ENCODE results near the gene ERCC2.
"Not testable (repeated sequence)": the region's sequence is repeated elsewhere in the genome, so short reads cannot be mapped to it uniquely, and the experiment has no call there.

Gene ERCC2

DNA sequence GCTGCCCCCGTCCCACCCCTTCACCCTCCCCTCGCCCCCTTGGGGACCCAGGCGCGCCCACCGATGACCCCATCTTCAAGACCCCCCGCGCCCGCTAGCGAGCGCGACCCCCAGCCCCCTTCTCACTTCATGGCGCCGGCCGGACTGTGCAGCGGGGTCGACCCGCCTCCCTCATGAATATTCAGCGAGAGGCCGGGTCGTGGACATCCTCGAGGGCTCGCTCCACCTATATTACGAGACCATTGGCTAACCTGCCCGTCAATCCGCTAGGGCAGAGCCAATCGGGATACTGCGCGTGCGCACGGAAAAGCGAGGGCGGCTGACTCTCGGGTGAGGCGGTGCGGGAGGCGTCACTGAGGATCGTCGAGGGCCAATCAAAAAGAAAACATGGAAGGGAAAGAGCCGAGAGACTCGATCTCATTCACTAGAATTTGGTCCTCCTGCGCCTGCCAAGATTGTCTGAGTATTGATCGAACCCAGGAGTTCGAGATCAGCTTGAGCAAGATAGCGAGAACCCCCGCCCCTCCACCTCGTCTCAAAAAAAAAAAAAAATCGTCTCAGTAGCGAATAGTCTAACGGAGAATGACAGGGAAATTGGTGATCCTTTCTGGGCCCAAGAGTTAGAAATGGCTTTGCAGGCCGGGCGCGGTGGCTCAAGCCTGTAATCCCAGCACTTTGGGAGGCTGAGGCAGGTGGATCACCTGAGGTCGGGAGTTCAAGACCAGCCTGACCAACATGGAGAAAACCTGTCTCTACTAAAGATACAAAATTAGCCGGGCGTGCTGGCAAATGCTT is at the start of gene ERCC2:
Gene ERCC2, minus strand, starts transcription at position 164 of the 795 bp plus-strand sequence. Its CDS starts 33 bp downstream, at position 131.
- DNase-seq (ENCODE audit: low read depth): peak; percentile 97

DNA sequence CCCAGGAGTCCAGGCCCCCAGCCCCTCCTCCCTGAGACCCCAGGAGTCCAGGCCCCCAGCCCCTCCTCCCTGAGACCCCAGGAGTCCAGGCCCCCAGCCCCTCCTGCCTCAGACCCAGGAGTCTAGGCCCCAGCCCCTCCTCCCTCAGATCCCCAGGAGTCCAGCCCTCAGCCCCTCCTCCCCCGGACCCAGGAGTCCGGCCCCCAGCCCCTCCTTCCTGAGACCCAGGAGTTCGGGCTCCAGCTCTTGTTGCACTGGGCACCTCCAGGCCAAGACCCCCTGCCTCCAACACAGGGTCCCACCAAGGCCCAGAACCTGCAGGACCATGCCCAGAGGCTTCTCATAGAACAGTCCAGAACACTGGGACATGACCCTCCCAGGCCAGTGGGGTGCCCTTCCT is 49.5 kb upstream of the ERCC2 start:
- no peak for DNase-seq (ENCODE audit: low read depth)

DNA sequence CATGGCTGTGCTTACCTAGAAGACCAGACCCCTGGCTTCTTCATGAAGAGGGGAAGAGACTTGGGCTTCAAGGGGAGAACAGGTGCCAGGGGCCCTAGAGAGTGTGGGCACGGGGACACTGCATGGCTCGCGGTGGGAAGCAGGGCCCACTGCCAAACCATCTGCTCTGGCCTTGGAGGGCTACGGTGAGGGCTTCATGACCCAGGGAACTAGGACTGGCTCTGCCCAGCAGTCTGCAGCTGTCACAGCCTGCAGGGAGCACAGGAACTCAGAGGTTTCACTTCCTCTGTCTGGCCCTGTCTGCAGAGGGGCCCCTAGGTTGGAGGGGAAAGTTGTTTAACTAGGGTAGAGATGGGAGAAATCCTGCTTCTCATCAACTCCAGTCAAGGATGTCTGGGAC is 49.0 kb upstream of the ERCC2 start:
- no peak for DNase-seq (ENCODE audit: low read depth)

DNA sequence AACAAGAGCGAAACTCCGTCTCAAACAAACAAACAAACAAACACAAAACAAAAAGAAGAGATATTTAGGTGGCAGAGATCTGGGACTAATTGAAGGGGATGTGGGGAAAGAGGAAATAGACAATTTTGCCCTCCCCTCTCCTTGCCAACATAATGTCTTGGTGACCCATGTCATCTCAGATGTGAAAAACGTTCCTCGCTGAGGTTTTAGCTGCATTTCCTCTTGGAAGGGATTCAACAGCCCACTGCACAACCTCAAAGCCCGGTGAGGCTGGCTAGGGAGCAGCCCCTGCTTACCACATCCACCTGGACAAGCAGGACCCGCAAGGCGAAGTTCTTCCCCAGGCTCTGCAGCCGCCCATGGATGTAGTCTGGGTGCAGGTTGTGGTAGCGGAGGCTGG is 48.4 kb upstream of the ERCC2 start:
- DNase-seq (ENCODE audit: low read depth): no peak

DNA sequence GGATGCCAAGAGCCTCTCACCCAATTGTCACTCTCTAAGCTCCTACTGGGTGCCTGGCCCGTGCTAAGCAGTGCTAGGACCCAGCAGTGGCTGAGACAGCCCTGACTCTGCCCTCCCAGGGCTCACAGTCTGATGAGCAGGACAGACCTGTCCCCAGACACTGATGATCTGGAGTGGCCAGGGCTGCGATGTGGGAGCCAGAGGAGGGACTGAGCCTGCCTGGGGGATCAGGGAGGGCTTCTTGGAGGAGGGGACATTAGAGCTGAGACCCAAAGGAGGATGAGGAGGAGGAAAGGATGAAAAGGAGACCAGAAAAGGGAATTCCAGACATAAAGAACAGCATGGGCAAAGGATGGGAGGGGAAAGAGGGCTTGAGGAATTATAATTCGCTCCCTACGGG is 46.8 kb upstream of the ERCC2 start:
- no peak for DNase-seq (ENCODE audit: low read depth)

DNA sequence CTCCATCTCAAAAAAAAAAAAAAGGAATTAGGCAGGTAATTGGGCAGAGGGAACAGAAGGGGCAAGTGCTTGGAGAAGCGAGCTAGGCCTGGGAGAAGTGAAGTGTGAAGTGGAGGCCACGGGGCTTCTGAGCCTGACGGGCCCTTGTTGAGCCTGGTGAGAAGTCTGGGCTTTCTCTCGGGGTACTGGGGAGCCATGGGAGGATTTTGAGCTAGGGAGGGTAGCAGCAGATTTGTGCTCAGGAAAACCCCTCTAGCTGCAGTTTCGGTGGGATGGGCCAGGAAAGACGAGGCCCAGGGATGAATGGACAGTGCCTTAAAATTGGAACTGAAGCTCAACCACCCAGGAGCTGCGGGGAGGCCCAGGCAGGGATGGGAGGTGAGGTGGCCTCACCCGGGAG is 44.1 kb upstream of the ERCC2 start:
- DNase-seq (ENCODE audit: low read depth): no peak

DNA sequence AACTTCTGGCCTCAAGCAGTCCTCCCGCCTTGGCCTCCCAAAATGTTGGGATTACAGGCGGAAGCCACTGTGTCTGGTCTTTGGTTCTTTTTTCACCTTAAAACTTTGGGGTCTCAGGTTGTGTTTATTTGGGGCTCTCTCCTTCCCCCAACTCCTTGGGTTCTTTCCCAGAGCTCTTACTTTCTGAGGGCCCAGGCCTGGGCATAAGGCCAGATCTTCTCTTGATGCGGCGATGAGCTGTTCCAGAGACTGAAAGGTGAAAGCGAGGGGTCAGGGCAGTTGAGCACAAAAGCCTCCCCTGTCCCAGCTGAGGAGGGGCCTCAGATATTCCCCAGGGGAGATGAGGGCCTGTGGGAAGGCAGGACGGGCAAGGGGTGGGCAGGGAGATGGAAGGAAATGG is 43.1 kb upstream of the ERCC2 start:
- no peak for DNase-seq (ENCODE audit: low read depth)

DNA sequence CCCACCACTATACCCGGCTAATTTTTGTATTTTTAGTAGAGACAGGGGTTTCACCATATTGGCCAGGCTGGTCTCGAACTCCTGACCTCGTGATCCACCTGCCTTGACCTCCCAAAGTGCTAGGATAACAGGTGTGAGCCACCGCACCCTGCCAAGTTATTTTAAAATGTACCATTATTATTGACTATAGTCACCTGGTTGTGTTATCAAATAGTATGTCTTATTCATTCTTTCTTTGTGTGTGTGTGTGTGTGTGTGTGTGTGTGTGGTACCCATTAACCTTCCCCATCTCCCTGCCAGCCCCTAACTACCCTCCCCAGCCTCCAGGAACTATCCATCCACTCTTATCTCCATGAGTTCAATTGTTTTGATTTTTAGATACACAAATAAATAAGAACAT is 40.0 kb upstream of the ERCC2 start:
- not testable (repeated sequence) for DNase-seq (ENCODE audit: low read depth)

DNA sequence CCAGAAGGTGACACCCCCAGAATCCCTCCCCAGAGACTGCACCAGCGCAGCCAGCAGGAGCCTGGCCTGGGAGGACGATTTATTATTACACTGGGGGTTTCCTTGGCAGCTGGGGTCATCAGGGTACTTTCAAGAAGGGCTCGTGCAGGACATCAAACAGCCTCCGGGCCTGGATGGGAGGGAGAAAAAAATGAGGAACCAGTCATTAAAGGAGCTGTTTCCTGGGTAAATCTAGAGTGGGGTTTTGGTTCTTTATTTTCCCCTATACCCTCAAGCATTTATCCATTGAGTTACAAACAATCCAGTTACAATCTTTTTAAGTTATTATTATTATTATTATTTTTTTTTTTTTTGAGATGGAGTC is 39.2 kb upstream of the ERCC2 start:
- no peak for DNase-seq (ENCODE audit: low read depth)

DNA sequence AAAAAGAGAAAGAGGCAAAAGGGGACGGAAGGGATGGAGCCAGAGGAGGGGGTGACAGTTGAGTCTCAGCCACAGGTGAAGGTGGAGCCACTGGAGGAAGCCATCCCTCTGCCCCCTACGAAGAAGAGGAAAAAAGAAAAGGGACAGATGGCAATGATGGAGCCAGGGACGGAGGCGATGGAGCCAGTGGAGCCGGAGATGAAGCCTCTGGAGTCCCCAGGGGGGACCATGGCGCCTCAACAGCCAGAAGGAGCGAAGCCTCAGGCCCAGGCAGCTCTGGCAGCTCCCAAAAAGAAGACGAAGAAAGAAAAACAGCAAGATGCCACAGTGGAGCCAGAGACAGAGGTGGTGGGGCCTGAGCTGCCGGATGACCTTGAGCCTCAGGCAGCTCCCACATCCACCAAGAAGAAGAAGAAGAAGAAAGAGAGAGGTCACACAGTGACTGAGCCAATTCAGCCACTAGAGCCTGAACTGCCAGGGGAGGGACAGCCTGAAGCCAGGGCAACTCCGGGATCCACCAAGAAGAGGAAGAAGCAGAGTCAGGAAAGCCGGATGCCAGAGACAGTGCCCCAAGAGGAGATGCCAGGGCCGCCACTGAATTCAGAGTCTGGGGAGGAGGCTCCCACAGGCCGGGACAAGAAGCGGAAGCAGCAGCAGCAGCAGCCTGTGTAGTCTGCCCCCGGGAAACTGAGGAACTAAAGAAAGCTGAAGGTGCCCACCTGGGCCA is 38.6 kb upstream of the ERCC2 start:
- DNase-seq (ENCODE audit: low read depth): no peak

DNA sequence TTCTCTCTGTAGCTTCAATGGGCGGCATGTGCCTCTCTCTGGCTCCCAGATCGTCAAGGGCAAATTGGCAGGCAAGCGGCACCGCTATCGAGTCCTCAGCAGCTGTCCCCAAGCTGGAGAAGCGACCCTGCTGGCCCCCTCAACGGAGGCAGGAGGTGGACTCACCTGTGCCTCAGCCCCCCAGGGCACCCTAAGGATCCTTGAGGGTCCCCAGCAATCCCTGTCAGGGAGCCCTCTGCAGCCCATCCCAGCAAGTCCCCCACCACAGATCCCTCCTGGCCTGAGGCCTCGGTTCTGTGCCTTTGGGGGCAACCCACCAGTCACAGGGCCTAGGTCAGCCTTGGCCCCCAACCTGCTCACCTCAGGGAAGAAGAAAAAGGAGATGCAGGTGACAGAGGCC is 37.7 kb upstream of the ERCC2 start:
- DNase-seq (ENCODE audit: low read depth): no peak

DNA sequence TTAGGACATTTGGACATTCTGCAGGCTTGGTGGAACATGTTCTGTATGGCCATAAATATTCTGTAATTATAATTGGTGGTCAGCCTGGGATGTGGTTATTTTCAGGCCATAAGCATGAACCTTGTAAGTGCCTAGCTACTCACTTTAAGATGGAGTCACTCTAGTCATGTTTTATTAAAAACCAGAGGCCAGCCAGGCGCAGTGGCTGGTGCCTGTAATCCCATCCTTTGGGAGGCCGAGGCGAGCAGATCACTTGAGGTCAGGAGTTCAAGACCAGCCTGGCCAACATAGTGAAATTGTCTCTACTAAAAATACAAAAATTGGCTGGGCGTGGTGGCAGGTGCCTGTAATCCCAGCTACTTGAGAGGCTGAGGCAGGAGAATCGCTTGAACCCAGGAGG is 37.2 kb upstream of the ERCC2 start:
- not testable (repeated sequence) for DNase-seq (ENCODE audit: low read depth)

DNA sequence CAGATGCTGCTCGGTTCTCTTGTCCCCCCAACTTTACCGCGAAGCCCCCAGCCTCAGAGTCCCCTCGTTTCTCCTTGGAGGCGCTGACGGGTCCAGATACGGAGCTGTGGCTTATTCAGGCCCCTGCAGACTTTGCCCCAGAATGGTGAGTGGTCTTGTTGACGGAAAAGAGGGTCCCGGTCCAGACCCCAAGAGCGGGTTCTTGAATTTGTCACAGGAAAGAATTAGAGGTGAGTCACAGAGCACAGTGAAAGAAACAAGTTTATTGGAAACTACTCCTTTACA is 36.7 kb upstream of the ERCC2 start:
- no peak for DNase-seq (ENCODE audit: low read depth)

DNA sequence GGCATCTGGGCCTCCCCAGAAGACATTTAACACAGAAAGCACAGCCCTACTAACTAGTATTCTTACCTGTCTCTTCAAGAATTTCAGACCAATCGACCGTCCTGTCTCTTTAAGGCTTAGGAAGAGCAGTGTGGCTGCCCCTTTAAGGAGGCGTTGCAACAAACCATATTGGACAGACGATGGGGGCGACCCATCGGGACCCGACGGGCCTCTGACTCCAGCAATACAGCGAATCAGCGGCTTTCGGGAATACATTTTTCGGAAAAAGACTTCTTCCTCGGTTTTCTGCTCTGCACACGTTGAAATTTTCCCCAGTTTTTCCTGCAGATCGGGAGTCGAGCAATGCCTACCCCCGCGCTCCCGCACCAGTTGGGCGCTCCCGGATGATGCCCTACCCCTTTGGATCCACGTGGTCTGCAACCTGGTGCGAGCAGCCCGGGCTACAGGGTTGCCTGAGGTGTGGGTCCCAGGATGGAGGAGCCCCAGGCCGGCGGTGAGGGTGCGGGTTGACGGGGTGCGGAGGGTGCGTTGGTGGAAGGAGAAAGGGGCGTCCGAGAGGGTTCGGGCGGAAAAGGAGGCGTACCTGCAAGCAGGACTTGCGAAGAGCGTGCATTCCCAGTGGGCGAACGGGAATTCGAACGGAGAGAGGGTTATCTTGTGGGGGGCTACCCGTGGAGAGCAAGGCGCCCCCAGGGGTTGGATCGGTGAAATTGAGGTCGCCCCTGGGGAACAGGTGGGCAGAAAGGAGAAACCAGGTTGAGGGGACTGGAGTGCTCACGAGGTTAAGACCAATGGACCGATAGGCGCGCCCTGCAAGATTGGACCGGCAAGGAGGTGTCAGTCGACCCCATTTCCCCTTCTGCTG is 36.1 kb upstream of the ERCC2 start, which contains the start of gene POLR1G:
Gene POLR1G, plus strand, starts transcription at position 419 of the 865 bp plus-strand sequence. Its CDS starts 53 bp downstream, at position 472.
- peak; percentile 37 for DNase-seq (ENCODE audit: low read depth)

DNA sequence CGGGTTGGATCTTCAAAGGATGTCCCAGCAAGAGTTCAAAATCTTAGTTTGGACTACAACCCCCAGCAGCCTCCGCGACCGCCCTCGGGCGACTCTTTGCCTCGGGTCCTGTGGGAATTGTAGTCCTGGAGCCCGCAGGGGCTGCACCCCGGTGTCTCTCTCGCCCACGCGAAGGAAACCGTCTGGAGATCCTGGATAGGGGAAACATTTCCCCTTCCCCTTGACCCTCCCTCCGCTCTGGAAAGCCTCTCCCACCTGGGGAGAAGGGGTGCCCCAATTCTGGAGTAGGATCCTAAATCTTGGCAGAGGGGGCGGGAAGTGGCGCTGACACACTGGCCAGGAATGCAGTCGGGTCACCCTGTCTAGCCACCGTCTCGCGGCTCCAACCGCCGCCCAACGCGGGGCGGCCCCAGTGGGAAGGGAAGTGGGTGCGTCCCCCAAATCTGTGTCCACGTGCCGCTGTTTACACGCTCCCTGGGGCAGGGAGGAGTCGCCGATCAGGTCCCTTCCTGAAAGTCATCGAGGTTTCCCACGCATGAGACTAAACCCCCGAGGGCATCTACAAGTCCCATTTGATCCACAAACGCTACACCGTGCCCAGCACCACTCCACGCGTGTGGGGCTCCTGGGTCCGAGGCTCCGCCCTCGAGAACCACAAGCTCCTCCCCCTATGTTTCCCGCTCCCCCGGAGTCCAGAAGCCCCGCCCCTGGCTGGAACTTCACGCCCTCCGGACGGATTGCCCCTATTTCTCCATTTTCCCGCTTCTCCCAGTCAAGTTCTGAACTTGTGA is 35.3 kb upstream of the ERCC2 start:
- DNase-seq (ENCODE audit: low read depth): peak; percentile 48

DNA sequence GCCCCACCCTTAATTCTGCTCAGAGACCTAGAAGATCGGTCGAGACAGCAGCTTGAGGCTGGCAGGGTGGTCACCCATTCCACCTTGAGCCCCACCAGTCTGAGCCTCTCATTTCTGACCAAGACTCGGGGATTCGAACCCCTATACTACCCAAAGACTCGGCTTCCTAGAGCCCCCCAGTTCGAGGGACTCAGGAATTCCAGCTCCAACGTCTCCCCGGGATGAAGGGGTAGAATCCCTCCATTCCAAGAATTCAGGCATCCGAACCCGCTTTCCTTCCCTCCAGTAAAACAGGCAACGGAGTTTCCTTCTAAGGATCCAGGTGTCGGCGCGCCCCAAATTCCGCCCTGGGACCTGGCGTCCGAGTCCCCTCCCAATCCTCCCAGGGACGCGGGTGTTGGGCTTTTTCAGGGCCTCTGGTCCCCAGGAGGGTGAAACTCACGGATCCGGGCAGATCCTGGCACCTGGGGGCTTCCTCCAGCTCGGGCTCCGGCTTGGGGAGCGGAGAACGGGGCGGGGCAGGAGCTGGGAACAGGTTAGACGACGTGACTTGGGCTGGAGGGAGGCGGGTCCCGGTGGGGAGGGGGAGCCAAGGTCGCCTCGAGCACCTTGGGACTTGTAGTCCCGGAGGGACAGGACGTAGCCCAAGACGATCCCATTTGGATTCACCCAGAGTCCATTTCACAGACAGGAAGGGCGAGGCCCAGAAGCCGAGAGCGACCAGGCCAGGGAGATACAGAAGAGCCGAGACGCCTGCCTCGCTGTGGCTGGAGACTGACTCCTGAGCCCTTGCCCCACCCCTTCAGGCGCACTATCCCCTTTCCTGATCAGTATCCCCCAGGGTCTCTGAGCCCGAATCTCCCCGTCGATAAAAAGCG is 34.4 kb upstream of the ERCC2 start, which contains the start of gene PPP1R13L:
Gene PPP1R13L, minus strand, starts transcription at position 513 of the 878 bp plus-strand sequence. CDS start 6,751 bp downstream, outside the sequence.
- DNase-seq (ENCODE audit: low read depth): peak; percentile 39

DNA sequence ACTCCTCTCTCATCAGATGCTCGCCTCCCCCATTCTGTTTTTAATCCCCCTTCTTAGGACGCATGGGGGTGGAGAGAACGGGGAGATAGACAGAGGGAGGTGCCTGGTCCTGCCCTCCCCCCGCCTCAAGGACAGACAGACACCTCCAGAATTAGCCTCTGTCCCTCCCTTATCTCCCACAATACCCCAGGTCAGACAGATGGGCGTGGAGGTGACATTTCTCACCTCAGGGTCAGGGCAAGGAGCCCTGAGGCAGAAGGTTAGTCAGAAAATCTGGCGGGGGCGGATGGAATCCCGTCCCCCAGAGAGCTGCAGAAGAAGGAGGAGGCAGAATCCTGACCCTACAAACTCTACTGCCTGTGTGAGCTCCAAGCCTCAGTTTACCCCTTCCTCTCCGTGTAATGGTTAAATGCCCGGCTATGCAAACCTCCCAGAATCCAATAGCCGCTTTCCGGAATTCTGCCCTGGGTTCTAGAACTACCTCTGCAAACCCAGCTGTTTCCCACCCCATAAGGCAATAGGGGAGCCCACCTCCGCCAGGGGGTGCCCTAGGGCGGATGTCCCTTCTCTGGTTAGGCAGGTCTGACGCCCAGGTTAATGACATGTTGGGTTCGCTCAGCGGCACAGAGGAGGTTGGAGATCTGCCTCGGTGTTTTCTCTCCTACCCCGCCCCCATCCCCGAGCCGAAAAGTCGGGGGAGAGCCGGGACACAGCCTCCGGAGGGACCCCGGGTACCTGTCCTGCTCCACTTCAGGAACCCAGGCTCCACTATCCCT is 33.6 kb upstream of the ERCC2 start:
- DNase-seq (ENCODE audit: low read depth): no peak

DNA sequence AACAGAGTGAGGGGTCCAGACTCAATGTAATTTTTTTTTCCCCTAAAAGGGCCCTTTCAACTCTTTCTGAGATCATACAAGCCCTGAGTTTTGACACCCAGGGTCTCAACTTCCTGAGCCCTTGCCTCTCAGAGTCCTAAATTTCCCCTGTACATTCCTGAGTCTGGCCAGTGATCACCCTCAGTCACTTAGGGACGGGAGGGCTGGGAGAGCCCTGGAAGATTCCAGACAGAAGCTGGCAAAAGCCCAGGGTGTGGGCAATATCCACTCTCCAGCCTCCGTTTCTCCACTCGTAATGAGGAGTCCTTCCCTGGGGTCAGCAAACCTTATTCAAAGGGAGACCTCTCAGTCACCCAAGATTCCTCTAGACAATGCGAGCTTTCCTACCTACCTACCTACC is 32.9 kb upstream of the ERCC2 start:
- no peak for DNase-seq (ENCODE audit: low read depth)

DNA sequence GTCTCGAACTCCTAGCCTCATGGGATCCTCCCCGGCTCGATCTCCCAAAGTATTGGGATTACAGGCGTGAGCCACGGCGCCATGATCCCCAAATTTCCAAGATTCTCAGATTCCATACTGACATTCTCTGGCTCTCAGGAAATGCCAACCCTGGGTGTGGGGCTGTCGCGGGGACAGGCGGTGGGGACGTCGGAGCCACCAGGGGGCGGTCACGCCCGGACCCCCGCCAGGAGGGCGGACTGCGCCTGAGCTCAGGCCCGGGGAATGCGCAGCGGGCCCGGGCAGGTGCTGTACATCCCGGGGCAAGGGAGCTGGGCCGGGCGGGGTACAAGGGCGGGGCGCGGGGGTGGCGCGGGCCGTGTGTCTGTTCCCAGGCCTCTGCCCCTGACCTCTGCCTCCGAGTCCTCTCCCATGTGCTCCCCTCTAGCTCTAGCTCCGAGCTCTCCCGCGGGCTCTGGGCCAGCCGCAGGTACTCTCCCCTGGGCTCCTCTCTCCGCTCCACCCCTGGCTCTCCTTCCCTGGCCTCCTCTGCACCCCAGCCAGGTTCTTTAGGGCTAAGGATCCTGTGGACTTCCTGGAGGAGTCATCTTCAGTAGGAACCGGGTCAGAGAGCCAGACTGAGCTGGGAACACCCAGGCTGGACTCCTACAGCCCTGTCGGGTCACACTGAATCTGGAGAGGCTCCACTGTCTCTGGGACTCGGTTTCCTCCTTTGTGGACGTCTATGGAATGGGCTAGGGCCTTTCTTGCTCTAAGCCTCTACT is 32.1 kb upstream of the ERCC2 start:
- DNase-seq (ENCODE audit: low read depth): no peak
